Kidney (tissue), 14 donors: ENCODE results near the gene PIK3R4. TPM values are rescaled to one million over a fixed set of nuclear protein-coding genes. Genes with fewer than 3 reads are reported as not detected.

Experiments used
- DNase-seq, 5 donors: peaks; one replicate each; pipeline ENCODE4 v3.0.0-alpha.2; 2013 to 2020
- FAIRE-seq: peaks from 2 replicates; lab custom pipeline; 2012; peaks lifted over from hg19 to GRCh38; lab: Jason Lieb, UNC
- H3K27ac ChIP-seq, 2 donors: one replicate each; pipeline ENCODE4 v1.7.0; 2013; ENCODE audit warnings: low read depth in 2 of 2, low read length in 2 of 2, inconsistent platforms in 1 of 2
- H3K27me3 ChIP-seq: one replicate; pipeline ENCODE4 v1.7.1; 2013; ENCODE audit warnings: low read length, inconsistent platforms; ENCODE audit not compliant: control insufficient read depth, insufficient read depth
- H3K36me3 ChIP-seq, 3 donors: one replicate each; pipeline versions ENCODE4 v1.7.0 to v1.7.1; 2013; ENCODE audit warnings: low read length in 3 of 3, control low read depth in 1 of 3, inconsistent platforms in 1 of 3; ENCODE audit not compliant: insufficient read depth in 3 of 3, control insufficient read depth in 2 of 3
- H3K4me1 ChIP-seq, 3 donors: one replicate each; pipeline versions ENCODE4 v1.7.0 to v1.7.1; 2013; ENCODE audit warnings: low read length in 3 of 3, inconsistent platforms in 1 of 3, low read depth in 1 of 3; ENCODE audit not compliant: control insufficient read depth in 2 of 3, insufficient read depth in 2 of 3
- H3K4me3 ChIP-seq, 3 donors: one replicate each; pipeline versions ENCODE4 v1.7.0 to v1.8.1; 2013; ENCODE audit warnings: low read length in 3 of 3, control low read depth in 1 of 3, inconsistent platforms in 1 of 3
- H3K9ac ChIP-seq, 3 donors: one replicate each; pipeline versions ENCODE4 v1.7.0 to v1.7.1; 2013; ENCODE audit warnings: low read length in 3 of 3, control low read depth in 1 of 3, inconsistent platforms in 1 of 3
- H3K9me3 ChIP-seq, 3 donors: one replicate each; pipeline versions ENCODE4 v1.7.0 to v1.7.1; 2013; ENCODE audit warnings: low read length in 3 of 3, control low read depth in 1 of 3, inconsistent platforms in 1 of 3; ENCODE audit not compliant: control insufficient read depth in 2 of 3, insufficient read depth in 1 of 3
- intact Hi-C: fragments of 100-400 bp; cut with DNase I; formaldehyde crosslinking; loops from one replicate; pipeline ENCODE4 v1.11.1; 2022
- polyA plus RNA-seq: library from polyadenylated mRNA; stranded (reverse); fragments of 350-450 nt; fragmentation: Illumina TruSeq; extraction: RNeasy Lipid Tissue Mini Kit (QIAGEN cat#74804); gene quantifications from one replicate; pipeline ENCODE4 v1.2.3, GENCODE V29; 2014; ENCODE audit warnings: low read depth, low replicate concordance; ENCODE audit not compliant: insufficient read depth
- total RNA-seq: library from RNA; stranded (reverse); fragmentation: NEBNext Ultra II Directional; extraction: Animal tissue kit (Norgen Biotek cat#: 25700); gene quantifications from one replicate; pipeline ENCODE4 v1.2.1, GENCODE V29; 2021
- TF ChIP-seq, protein P1 (sequence below): IDR thresholded peaks from 3 replicates; pipeline ENCODE4 v1.5.1; 2012; ENCODE audit warnings: mild to moderate bottlenecking, moderate library complexity, borderline replicate concordance; ENCODE audit not compliant: insufficient read depth; ENCODE audit errors: extremely low read depth
- donor health status: control.
- donor health status: control.
- donor health status: control.
- donor health status: control.
- donor health status: control.
- donor health status: DM: yes; HTN: yes; CAD: no.
- donor health status: Normal renal cell carcinoma (clear cell type).

Gene PIK3R4
- total and polyA plus RNA-seq, 2 donors from 2014 or later = 22.5 to 32.7 TPM

DNA sequence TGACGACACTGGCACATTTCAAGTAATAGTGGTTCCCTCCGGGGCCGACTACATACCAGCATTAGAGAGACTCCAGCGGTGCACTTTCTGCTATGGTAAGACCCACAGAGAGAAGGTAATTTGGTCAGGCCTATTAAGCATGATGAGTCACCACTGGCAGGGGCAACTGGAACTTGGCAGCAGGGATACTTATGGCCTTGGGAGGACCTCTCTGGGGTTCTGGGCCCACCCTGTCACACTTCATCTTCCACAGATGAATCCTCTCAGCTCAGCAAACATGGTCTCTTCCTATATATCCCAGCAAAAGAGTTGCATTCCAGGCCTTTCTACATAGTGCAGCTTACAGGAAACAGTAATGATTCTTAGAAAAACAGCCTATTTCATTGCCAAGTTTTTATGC, 88.0 kb downstream of the PIK3R4 start:
- Histone ChIP-seq H3K27ac (no peak overlapping the region), H3K9ac (no peak overlapping the region), H3K27me3 (no peaks in the 10 kb centered on the region), H3K9me3 (no peaks in the 10 kb centered on the region), H3K36me3 (no peaks in the 10 kb centered on the region), H3K4me1 (peaks cover 0 to 7% (median 0%) of the 10 kb centered on the region in 3 donors), H3K4me3 (no peak overlapping the region)
- intact Hi-C loops = no loop called here
- TF ChIP-seq, protein P1, sequence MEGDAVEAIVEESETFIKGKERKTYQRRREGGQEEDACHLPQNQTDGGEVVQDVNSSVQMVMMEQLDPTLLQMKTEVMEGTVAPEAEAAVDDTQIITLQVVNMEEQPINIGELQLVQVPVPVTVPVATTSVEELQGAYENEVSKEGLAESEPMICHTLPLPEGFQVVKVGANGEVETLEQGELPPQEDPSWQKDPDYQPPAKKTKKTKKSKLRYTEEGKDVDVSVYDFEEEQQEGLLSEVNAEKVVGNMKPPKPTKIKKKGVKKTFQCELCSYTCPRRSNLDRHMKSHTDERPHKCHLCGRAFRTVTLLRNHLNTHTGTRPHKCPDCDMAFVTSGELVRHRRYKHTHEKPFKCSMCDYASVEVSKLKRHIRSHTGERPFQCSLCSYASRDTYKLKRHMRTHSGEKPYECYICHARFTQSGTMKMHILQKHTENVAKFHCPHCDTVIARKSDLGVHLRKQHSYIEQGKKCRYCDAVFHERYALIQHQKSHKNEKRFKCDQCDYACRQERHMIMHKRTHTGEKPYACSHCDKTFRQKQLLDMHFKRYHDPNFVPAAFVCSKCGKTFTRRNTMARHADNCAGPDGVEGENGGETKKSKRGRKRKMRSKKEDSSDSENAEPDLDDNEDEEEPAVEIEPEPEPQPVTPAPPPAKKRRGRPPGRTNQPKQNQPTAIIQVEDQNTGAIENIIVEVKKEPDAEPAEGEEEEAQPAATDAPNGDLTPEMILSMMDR = no peak
- FAIRE-seq = no peak
- DNase-seq = peak in 4 of 5 donors; percentile 47 to 84 (median 68)

DNA sequence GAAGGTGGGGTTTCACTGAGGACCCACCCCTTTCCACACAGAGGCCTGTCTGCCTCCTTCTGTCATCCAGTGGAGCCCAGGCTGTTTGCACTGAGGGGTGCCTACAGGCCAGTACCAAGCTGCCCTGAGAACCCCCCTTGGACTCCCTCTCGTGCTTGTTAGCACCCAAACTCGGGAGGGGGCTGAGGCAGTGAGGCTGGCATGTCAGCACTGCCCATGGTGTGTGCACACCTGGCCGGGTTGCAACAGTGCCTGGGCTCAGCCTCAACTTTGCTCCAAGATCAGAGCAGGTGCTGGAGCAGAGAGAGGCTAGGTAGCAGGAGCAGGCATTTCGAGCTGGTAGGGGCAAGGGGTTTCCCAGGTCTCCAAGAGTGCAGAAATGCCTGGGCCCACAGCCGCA, 90.0 kb downstream of the PIK3R4 start:
- peaks cover 0 to 7% (median 0%) of the 10 kb centered on the region in 3 donors for H3K4me1 ChIP-seq
- FAIRE-seq = no peak
- no peaks in the 10 kb centered on the region for H3K9me3 ChIP-seq
- H3K9ac ChIP-seq = no peak overlapping the region
- no peaks in the 10 kb centered on the region for H3K27me3 ChIP-seq
- intact Hi-C loops = no loop called here
- TF ChIP-seq, protein P1 = no peak
- no peaks in the 10 kb centered on the region for H3K36me3 ChIP-seq
- H3K27ac ChIP-seq = no peak overlapping the region
- no peak for DNase-seq
- no peak overlapping the region for H3K4me3 ChIP-seq

DNA sequence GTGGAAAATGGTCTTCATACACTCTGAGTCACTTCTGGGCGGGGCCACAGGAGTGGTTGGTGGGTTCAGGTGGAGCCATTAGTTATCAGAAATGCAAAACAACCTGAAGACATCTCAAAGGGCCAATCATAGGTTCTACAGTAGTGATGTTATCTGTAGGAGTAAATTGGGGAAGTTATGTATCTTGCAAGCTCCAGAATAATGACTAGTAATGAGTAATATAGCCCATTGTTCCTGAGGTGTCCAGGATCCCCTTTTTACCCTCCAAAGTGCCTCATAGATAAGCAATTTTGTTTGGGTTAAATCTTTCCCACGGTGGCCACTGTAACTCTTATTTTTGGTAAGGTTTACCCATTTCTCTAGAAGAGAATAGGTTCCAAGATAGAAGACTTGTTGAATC, 91.7 kb downstream of the PIK3R4 start:
- Histone ChIP-seq H3K4me3 (no peak overlapping the region), H3K27ac (no peak overlapping the region), H3K27me3 (no peaks in the 10 kb centered on the region), H3K4me1 (peaks cover 0 to 4% (median 0%) of the 10 kb centered on the region in 3 donors), H3K36me3 (no peaks in the 10 kb centered on the region), H3K9me3 (no peaks in the 10 kb centered on the region), H3K9ac (no peak overlapping the region)
- intact Hi-C loops = no loop called here
- FAIRE-seq = no peak
- TF ChIP-seq, protein P1 = no peak
- DNase-seq = no peak

DNA sequence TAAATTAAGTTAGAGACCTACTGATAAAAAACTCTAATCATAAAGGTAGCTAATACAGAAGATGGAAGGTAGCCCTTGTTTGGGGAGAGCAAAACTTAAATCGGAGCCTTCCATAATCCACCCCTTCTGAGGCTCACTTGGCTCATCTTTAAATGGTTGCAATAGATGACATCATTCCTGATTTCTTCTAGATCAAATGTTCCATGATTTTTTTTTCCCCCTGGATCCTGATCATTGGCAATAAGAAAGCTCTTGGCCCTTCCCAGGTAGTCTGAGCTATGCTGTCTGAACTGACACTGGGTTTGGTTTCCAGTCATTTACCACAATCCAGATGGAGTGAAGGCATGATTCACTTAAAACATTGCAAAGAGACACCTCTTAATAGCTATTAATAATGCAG, 92.5 kb downstream of the PIK3R4 start:
- FAIRE-seq = no peak
- intact Hi-C loops = no loop called here
- TF ChIP-seq, protein P1 = no peak
- no peak for DNase-seq
- Histone ChIP-seq H3K4me1 (peaks cover 0 to 4% (median 0%) of the 10 kb centered on the region in 3 donors), H3K36me3 (no peaks in the 10 kb centered on the region), H3K27ac (no peak overlapping the region), H3K9ac (no peak overlapping the region), H3K27me3 (no peaks in the 10 kb centered on the region), H3K4me3 (no peak overlapping the region), H3K9me3 (no peaks in the 10 kb centered on the region)
